ENCODE results near the gene FAF1. TPM values are rescaled to one million over a fixed set of nuclear protein-coding genes. Genes with fewer than 3 reads are reported as not detected.

FAF1 gene
- total RNA-seq, 1 experiment from 2014 or later, result 14.7 TPM

DNA sequence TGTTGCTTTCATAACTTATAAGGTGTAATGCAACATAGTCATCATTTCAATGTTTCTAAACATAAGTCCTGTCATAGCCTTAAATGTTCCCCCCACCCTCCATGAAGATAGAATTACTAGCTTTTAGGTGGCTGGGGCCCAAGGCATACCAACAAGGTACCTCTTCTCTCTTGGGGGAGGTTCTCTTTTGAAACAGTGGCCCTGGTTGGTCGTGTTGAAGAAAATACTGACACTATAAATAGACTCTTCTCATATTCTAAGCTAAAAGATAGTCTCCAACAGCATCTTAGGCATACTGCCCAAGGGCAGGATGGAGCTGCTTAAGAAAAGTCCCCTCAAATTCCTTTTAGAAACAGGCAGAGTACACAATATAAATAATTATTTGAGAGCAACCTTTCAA lies 255.0 kb downstream of the FAF1 start:
- Histone ChIP-seq H4K20me1 (ENCODE audit: low read length) (no peaks in the 10 kb centered on the region), H3K27ac (ENCODE audit: low read length) (no peak overlapping the region), H3K4me3 (ENCODE audit: low read length) (no peak overlapping the region), H3K36me3 (ENCODE audit: low read depth, low read length) (peaks cover 3% of the 10 kb centered on the region; the same call in 1 of the 2 replicates), H3K9ac (ENCODE audit: low read length) (no peak overlapping the region), H3K79me2 (ENCODE audit: low read length) (no peaks in the 10 kb centered on the region), H2AFZ (ENCODE audit: low read length) (no peak overlapping the region), H3K4me1 (ENCODE audit: insufficient read depth, low read length) (no peaks in the 10 kb centered on the region), H3K9me2 (replicated peaks; ENCODE audit: low read length) (no peaks in the 10 kb centered on the region), H3K9me3 (ENCODE audit: low read length) (no peaks in the 10 kb centered on the region), H3K27me3 (ENCODE audit: low read length) (no peaks in the 10 kb centered on the region), H3K4me2 (ENCODE audit: low read length) (no peak overlapping the region), H3F3A (ENCODE audit: low read length, unreplicated experiment) (peaks cover 5% of the 10 kb centered on the region)
- ChIA-PET POLR2A (ENCODE audit: unreplicated experiment) (no interaction called here), CTCF (interaction anchor here (0.8 to 2.9 kb wide), 2 partner anchors 84 to 336 kb away, joined by 3 to 41 read pairs; no protein-coding TSS in a partner anchor)
- BruUV-seq (replicated peaks), result no TSS peak
- ATAC-seq (no peak), DNase-seq (no peak)
- TF ChIP-seq EZH2 (IDR thresholded peaks at IDR 0.05; ENCODE audit: low read length, unreplicated experiment) (no peak), EZH2phosphoT487 (IDR thresholded peaks at IDR 0.05; ENCODE audit: borderline replicate concordance, low read length) (no peak)
- TF ChIP-seq, protein P1, sequence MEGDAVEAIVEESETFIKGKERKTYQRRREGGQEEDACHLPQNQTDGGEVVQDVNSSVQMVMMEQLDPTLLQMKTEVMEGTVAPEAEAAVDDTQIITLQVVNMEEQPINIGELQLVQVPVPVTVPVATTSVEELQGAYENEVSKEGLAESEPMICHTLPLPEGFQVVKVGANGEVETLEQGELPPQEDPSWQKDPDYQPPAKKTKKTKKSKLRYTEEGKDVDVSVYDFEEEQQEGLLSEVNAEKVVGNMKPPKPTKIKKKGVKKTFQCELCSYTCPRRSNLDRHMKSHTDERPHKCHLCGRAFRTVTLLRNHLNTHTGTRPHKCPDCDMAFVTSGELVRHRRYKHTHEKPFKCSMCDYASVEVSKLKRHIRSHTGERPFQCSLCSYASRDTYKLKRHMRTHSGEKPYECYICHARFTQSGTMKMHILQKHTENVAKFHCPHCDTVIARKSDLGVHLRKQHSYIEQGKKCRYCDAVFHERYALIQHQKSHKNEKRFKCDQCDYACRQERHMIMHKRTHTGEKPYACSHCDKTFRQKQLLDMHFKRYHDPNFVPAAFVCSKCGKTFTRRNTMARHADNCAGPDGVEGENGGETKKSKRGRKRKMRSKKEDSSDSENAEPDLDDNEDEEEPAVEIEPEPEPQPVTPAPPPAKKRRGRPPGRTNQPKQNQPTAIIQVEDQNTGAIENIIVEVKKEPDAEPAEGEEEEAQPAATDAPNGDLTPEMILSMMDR (conservative IDR thresholded peaks at IDR 0.05; ENCODE audit: low read depth, low read length), result no peak
- intact Hi-C loops (cut with micrococcal nuclease), result no loop called here

DNA sequence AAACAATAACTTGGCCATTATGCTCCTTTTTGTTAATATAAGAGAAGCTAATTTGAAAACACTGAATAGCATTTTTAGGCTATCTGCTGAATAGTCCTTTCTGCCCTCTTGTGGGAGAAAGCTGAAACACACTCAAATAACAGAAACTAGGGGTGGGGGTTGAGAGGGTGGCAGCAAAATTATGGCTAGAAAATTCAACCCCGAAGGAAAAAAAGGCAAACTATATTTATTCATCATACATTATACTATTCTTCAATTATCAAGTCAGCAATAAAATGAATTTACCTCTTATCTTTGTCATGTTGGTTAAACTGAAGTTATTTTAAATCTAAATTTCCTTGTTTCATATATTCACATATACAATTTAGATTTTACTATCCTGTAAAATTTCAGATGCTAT lies 255.9 kb downstream of the FAF1 start:
- DNase-seq (peak; percentile 73), ATAC-seq (peak; percentile 45)
- POLR2A ChIA-PET (ENCODE audit: unreplicated experiment), result interaction anchor here (0.9 to 1.0 kb wide), 2 partner anchors 83 to 472 kb away, joined by 3 to 6 read pairs; no protein-coding TSS in a partner anchor
- Histone ChIP-seq H3K36me3 (ENCODE audit: low read depth, low read length) (peaks cover 3% of the 10 kb centered on the region; the same call in 1 of the 2 replicates), H3K4me1 (ENCODE audit: insufficient read depth, low read length) (no peaks in the 10 kb centered on the region), H2AFZ (ENCODE audit: low read length) (no peak overlapping the region), H3K4me3 (ENCODE audit: low read length) (no peak overlapping the region), H3K9me2 (replicated peaks; ENCODE audit: low read length) (no peaks in the 10 kb centered on the region), H3K9me3 (ENCODE audit: low read length) (no peaks in the 10 kb centered on the region), H3K79me2 (ENCODE audit: low read length) (no peaks in the 10 kb centered on the region), H3F3A (ENCODE audit: low read length, unreplicated experiment) (peaks cover 5% of the 10 kb centered on the region), H3K9ac (ENCODE audit: low read length) (no peak overlapping the region), H3K4me2 (ENCODE audit: low read length) (no peak overlapping the region), H4K20me1 (ENCODE audit: low read length) (no peaks in the 10 kb centered on the region), H3K27me3 (ENCODE audit: low read length) (no peaks in the 10 kb centered on the region), H3K27ac (ENCODE audit: low read length) (no peak overlapping the region)
- no TSS peak for BruUV-seq (replicated peaks)
- intact Hi-C loops (cut with micrococcal nuclease), result loop anchor here (1.0 kb wide), 1 partner anchor 84 kb away; no protein-coding TSS in a partner anchor
- CTCF ChIA-PET, result interaction anchor here (0.7 to 2.9 kb wide), 2 partner anchors 67 to 83 kb away, joined by 3 to 41 read pairs; no protein-coding TSS in a partner anchor
- TF ChIP-seq EZH2 (IDR thresholded peaks at IDR 0.05; ENCODE audit: low read length, unreplicated experiment) (no peak), EZH2phosphoT487 (IDR thresholded peaks at IDR 0.05; ENCODE audit: borderline replicate concordance, low read length) (no peak)
- TF ChIP-seq, protein P1 (conservative IDR thresholded peaks at IDR 0.05; ENCODE audit: low read depth, low read length), result peak; percentile 88

DNA sequence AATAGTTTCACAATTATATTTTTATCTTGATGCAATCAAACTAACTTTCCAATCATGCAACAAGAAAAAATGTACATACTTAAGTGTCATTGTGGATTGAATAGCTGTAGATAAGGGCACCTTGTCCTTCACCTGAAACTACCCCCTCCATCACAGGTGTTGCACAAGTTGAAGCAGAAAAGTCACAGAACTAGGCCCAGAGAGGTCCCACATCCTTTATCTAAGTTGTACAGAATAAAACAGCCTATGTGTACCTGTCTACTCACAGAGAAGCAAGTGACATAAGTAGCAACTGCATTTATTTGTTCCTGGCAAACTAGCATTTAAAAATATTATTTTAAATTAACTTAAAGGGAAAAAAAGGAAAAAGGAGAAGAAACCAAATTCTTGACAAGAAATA lies 256.8 kb downstream of the FAF1 start:
- H4K20me1 ChIP-seq (ENCODE audit: low read length), result no peaks in the 10 kb centered on the region
- DNase-seq, result no peak
- no peak overlapping the region for H3K4me2 ChIP-seq (ENCODE audit: low read length)
- ChIA-PET CTCF (no interaction called here), POLR2A (ENCODE audit: unreplicated experiment) (no interaction called here)
- H3K9ac ChIP-seq (ENCODE audit: low read length), result no peak overlapping the region
- H3F3A ChIP-seq (ENCODE audit: low read length, unreplicated experiment), result peaks cover 5% of the 10 kb centered on the region
- H3K9me2 ChIP-seq (replicated peaks; ENCODE audit: low read length), result no peaks in the 10 kb centered on the region
- H3K36me3 ChIP-seq (ENCODE audit: low read depth, low read length), result peaks cover 3% of the 10 kb centered on the region; the same call in 1 of the 2 replicates
- H3K79me2 ChIP-seq (ENCODE audit: low read length), result no peaks in the 10 kb centered on the region
- H3K27me3 ChIP-seq (ENCODE audit: low read length), result no peaks in the 10 kb centered on the region
- H3K27ac ChIP-seq (ENCODE audit: low read length), result no peak overlapping the region
- BruUV-seq (replicated peaks), result no TSS peak
- intact Hi-C loops (cut with micrococcal nuclease), result no loop called here
- H3K4me3 ChIP-seq (ENCODE audit: low read length), result no peak overlapping the region
- H3K9me3 ChIP-seq (ENCODE audit: low read length), result no peaks in the 10 kb centered on the region
- no peak for TF ChIP-seq EZH2 (IDR thresholded peaks at IDR 0.05; ENCODE audit: low read length, unreplicated experiment)
- TF ChIP-seq, protein P1 (conservative IDR thresholded peaks at IDR 0.05; ENCODE audit: low read depth, low read length), result no peak
- no peak for TF ChIP-seq EZH2phosphoT487 (IDR thresholded peaks at IDR 0.05; ENCODE audit: borderline replicate concordance, low read length)
- H2AFZ ChIP-seq (ENCODE audit: low read length), result no peak overlapping the region
- H3K4me1 ChIP-seq (ENCODE audit: insufficient read depth, low read length), result no peaks in the 10 kb centered on the region
- no peak for ATAC-seq

Data from PC-3 (cell line).